GM04504 (cell line): ENCODE results near the gene TIMM9.
"Not testable (repeated sequence)": the region's sequence is repeated elsewhere in the genome, so short reads cannot be mapped to it uniquely, and the experiment has no call there.

Experiments used
- DNase-seq: peaks from one replicate; pipeline ENCODE4 v3.0.0-alpha.2; 2012; ENCODE audit warnings: low read depth

Gene TIMM9

GRCh38 chr14:58398495-58398894 lies 28.8 kb downstream of the TIMM9 start:
- no peak for DNase-seq

DNA sequence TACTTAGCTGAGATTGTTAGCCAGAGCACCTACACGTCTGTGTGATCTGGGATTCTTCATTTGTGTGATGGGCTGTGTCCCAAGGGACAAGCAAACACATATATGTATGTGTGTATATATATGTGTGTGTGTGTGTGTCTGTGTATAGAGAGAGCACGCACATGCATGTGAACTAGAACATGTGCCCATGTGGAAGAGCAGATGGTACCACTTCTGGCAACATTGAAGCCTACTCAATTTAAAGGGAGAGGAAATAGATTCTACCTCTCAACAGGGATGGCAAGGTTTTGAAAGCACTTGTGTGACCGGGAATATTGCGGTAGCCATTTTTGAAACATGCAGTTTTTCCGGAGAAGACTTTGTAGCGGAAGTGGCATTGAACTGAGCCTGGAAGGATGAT lies 30.2 kb downstream of the TIMM9 start:
- no peak for DNase-seq

- peak; percentile 32 for DNase-seq
These were observed 31.2 kb downstream of the TIMM9 start, which contains the start of gene TOMM20L for GRCh38 chr14:58395812-58396788. TOMM20L (plus strand) TSS chr14:58395930; CDS start chr14:58395958, 28 bp downstream.

- DNase-seq: no peak
These were observed 31.8 kb downstream of the TIMM9 start for GRCh38 chr14:58395562-58395811.

GRCh38 chr14:58390830-58391229 lies 36.5 kb downstream of the TIMM9 start:
- no peak for DNase-seq

DNA sequence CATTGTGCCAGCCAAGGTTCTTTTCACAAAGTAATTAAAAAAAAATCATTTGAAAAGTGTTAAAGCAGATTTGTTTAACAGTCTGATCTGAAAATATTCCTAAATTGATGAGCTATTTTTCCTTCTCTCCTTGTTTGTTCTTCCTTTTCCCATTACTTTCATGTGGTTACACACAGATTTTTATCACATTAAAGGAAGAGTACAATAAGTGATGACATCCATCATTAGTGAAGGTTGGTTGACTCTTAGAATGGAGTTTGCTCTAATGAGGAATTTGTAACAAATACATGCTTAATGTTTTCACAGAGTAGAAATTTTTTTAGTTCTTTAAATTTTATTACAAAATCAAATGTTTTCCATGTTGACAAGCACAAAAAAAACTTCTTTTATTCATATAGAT lies 50.5 kb downstream of the TIMM9 start:
- DNase-seq: no peak

DNA sequence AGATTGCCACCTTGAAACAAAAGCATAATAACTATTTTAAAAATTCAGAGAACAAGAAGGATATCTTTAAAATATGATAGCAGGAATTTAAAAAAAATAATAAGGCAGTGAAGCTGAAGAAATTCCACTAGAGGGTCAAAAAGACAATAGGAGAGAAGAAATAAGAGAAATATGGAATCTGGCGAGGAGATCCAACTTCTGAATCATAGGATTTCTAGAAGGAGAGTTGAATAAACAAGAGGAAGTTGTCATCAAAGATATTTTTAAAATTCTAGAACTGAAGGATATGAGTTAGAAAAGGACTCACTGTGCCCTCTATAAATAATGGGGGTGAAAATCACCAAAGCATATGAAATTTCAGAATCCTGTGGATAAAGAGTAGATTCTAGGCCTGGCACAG lies 58.4 kb downstream of the TIMM9 start:
- no peak for DNase-seq

DNA sequence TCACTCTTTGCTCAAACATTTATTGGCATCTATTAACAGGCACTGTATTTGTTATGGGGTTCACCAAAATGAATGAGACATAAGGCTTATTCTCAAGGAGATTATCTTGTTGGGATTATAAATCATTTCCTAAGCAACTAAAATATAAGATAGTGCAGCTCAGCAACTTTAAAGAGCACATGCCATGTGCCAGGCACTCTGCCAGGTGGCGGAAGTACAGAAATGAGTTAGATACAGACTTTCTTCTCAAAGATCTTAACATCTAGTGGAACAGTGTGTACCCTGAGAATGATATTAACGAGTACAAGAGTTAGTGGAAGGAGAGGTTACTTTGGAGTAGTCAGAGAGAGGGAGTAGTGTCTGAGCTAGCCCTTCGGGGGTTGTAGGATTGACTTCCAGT lies 60.0 kb downstream of the TIMM9 start:
- DNase-seq: no peak

DNA sequence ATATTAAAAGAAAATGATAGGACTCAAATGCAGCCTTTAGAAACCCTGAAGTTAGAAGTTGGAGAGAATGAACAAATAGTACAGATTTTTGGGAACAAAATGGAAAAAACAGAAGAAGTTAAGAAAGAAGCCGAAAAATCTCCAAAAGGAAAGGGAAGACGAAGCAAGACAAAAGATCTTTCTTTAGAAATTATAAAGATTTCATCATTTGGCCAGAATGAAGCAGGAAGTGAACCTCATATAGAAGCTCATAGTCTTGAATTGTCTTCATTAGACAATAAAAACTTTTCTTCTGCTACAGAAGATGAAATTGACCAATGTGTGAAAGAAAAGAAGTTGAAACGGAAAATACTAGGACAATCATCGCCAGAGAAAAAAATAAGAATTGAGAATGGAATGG lies 63.0 kb downstream of the TIMM9 start:
- no peak for DNase-seq

DNA sequence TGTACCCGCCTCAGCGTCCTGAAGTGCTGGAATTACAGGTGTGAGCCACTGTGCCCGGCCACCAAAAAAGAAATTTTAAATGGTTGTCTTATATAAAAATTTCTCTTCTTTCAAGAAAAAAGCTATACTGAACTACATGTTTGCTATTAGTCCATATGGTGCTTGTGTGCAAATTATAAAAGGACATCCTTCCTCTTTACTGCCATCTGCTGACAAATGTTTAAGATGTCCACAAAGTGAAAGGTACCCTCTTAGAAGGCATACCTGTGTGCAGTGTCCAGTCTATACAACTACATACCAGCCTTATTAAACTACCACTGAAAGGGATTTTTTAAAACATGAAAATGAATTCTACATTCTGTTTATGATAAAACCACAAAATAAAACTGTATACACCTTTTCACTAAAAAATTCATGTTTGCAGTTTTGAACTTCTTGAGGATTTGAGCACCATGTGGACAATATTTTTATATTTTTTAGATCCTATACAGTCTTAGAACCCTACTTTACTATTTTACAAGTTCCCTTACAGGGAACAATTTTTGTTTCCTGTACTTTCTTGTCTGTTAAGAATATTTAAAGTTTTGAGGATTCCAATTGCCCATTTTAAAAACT lies 64.4 kb downstream of the TIMM9 start:
- DNase-seq: no peak

DNA sequence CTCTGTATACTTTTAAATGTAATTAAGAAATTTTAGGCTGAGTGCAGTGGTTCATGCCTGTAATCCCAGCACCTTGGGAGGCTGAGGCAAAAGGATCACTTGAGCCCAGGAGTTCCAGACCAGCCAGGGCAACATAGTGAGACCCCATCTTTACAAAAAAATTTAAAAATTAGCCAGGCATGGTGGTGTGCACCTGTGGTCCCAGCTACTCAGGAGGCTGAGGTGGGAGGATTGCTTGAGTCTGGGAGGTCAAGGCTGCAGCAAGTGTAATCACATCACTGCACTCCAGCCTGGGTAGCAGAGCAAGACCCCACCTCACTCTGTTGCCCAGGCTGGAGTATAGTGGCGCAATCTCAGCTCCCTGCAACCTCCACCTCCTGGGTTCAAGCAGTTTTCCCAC lies 65.1 kb downstream of the TIMM9 start:
- not testable (repeated sequence) for DNase-seq
